Measurements from ENCODE around the gene PDILT. TPM values are rescaled to one million over a fixed set of nuclear protein-coding genes. Genes with fewer than 3 reads are reported as not detected.

Gene PDILT
- polyA plus RNA-seq, 4 donors: 0.09 TPM; not detected in 3

Other genes starting within 250 kb of the PDILT start
- 1 to 10 TPM; 1.6 to 4.6 (median 2.9) TPM for gene GP2, start 77.2 kb downstream of the PDILT start, polyA plus RNA-seq (ENCODE audit: insufficient read length in 4 of 4)
- gene UMOD, start 52.0 kb downstream of the PDILT start, polyA plus RNA-seq (ENCODE audit: insufficient read length in 4 of 4): 100 to 1,000 TPM; 117 to 243 (median 186) TPM
- 1 to 10 TPM; 4.4 to 7.1 (median 6.4) TPM for gene ACSM5, start 4.8 kb upstream of the PDILT start, polyA plus RNA-seq (ENCODE audit: insufficient read length in 4 of 4)
- gene ACSM2A, start 46.8 kb upstream of the PDILT start, polyA plus RNA-seq (ENCODE audit: insufficient read length in 4 of 4): 10 to 100 TPM; 57.3 to 76.3 (median 59.0) TPM
- gene ACSM2B, start 171.6 kb upstream of the PDILT start, polyA plus RNA-seq (ENCODE audit: insufficient read length in 4 of 4): 10 to 100 TPM; 45.1 to 95.4 (median 58.7) TPM